Pancreas (tissue), 10 donors: ENCODE measurements around the gene MMP12. TPM values are rescaled to one million over a fixed set of nuclear protein-coding genes. Genes with fewer than 3 reads are reported as not detected.

Experiments
- ATAC-seq, 4 donors: fragments of 200-7000 bp; cut with Tn5 transposase; one replicate each; pipeline versions ENCODE4 v1.8.0 to v1.9.1; 2020; ENCODE audit warnings: mild to moderate bottlenecking in 4 of 4, moderate library complexity in 4 of 4
- DNase-seq, 6 donors: peaks; one replicate each; pipeline ENCODE4 v3.0.0-alpha.2; 2020
- FAIRE-seq: peaks from 2 replicates; lab custom pipeline; 2012; peaks lifted over from hg19 to GRCh38; lab: Jason Lieb, UNC
- H3K27ac ChIP-seq, 4 donors: fragments of 200-600 bp; sonication (generic); 1 replicate in 3 of 4; 2 replicates in 1 of 4; pipeline versions ENCODE4 v1.5.0 to v1.8.0; 2020
- H3K27me3 ChIP-seq, 4 donors: fragments of 200-600 bp; one replicate each; pipeline ENCODE4 v1.8.0; 2021
- H3K36me3 ChIP-seq, 3 donors: fragments of 200-600 bp; sonication (generic) in 1 of 3; one replicate each; pipeline versions ENCODE4 v1.5.0 to v1.8.0; 2020 to 2021
- H3K4me1 ChIP-seq, 3 donors: fragments of 200-600 bp; one replicate each; pipeline ENCODE4 v1.8.0; 2021
- H3K4me3 ChIP-seq, 4 donors: fragments of 200-600 bp; sonication (generic) in 2 of 4; one replicate each; pipeline versions ENCODE4 v1.5.0 to v1.8.0; 2020 to 2021
- H3K9me3 ChIP-seq, 4 donors: fragments of 200-600 bp; one replicate each; pipeline ENCODE4 v1.8.0; 2021
- CTCF ChIP-seq, 4 donors: fragments of 200-600 bp; sonication (generic) in 3 of 4; IDR thresholded peaks; one replicate each; pipeline versions ENCODE4 v1.5.0 to v1.8.0; 2021; ENCODE audit warnings: antibody characterized with exemption in 4 of 4
- WGBS, 2 donors: extraction: QIAGEN DNeasy Blood & Tissue Kit; methylation state at CpG; one replicate each; pipeline ENCODE4 v1.1.7; 2013; 5-methylcytosine and 5-hydroxymethylcytosine counted together
- intact Hi-C, 3 donors: fragments of 100-400 bp; cut with DNase I; formaldehyde crosslinking; loops; one replicate each; pipeline versions ENCODE4 v1.11.1 to v1.14.2; 2022
- polyA plus RNA-seq, 2 donors: library from polyadenylated mRNA; stranded (reverse); fragments of 200-250 nt; gene quantifications; one replicate each; pipeline ENCODE4 v1.2.3, GENCODE V29; 2013
- total RNA-seq, 6 donors: library from RNA; stranded (reverse); fragmentation: NEBNext Ultra II Directional in 4 of 6; extraction: Animal tissue kit (Norgen Biotek cat#: 25700) in 4 of 6; gene quantifications; one replicate each; pipeline versions ENCODE4 v1.2.1 to v1.2.4, GENCODE V29; 2021 to 2023
- donor health status: healthy with polysubstance abuse.
- donor health status: DM: no; HTN: no; CAD: no; lungs with moderate emphysema.
- donor health status: DM: no; HTN: no; CAD: no.
- donor health status: control.
- donor health status: control.
- donor health status: Bipolar disorder and iron deficiency.
- donor health status: DM: yes; HTN: yes; CAD: no.
- donor health status: DM: no; HTN: no; CAD: no.
- donor health status: DM: no; HTN: no; CAD: no.
- donor health status: DM: yes; HTN: yes; CAD: no.

Gene MMP12
- total and polyA plus RNA-seq, 8 donors: 0.12 to 0.19 TPM; not detected in 6

- FAIRE-seq (no peak), DNase-seq (no peak), ATAC-seq (no peak)
- Histone ChIP-seq H3K27me3 (no peaks in the 10 kb centered on the region), H3K9me3 (no peaks in the 10 kb centered on the region), H3K4me1 (no peaks in the 10 kb centered on the region), H3K36me3 (no peaks in the 10 kb centered on the region), H3K4me3 (no peak overlapping the region), H3K27ac (no peak overlapping the region)
- intact Hi-C loops: no loop called here
- no peak for TF ChIP-seq CTCF (IDR thresholded peaks at IDR 0.05)
- 91 to 100% methylated on average over 1 of the region's 1 CpG for WGBS, 2 donors
These were observed 17.0 kb upstream of the MMP12 start for GRCh38 chr11:102891736-102892135.

GRCh38 chr11:102886999-102887398 is 12.2 kb upstream of the MMP12 start:
- FAIRE-seq (no peak), DNase-seq (no peak), ATAC-seq (no peak)
- intact Hi-C loops: no loop called here
- Histone ChIP-seq H3K27me3 (no peaks in the 10 kb centered on the region), H3K36me3 (no peaks in the 10 kb centered on the region), H3K9me3 (no peaks in the 10 kb centered on the region), H3K4me1 (no peaks in the 10 kb centered on the region), H3K27ac (no peak overlapping the region), H3K4me3 (no peak overlapping the region)
- TF ChIP-seq CTCF (IDR thresholded peaks at IDR 0.05): no peak
- WGBS, 2 donors: 63 to 80% methylated on average over 6 of the region's 6 CpGs

- 58 to 84% methylated on average over 3 of the region's 3 CpGs for WGBS, 2 donors
- Histone ChIP-seq H3K27me3 (no peaks in the 10 kb centered on the region), H3K36me3 (no peaks in the 10 kb centered on the region), H3K4me3 (no peak overlapping the region), H3K4me1 (no peaks in the 10 kb centered on the region), H3K27ac (no peak overlapping the region), H3K9me3 (no peaks in the 10 kb centered on the region)
- FAIRE-seq: no peak
- TF ChIP-seq CTCF (IDR thresholded peaks at IDR 0.05): no peak
- ATAC-seq: no peak
- intact Hi-C loops: no loop called here
- DNase-seq: no peak
These were observed 8.4 kb upstream of the MMP12 start for GRCh38 chr11:102883141-102883540.

- FAIRE-seq (no peak), ATAC-seq (peak in 2 of 4 donors; percentile 62 to 71), DNase-seq (no peak)
- no peaks in the 10 kb centered on the region for H3K36me3 ChIP-seq
- intact Hi-C loops: no loop called here
- H3K4me3 ChIP-seq: no peak overlapping the region
- WGBS, 2 donors: 66 to 73% methylated on average over 4 of the region's 4 CpGs
- H3K27ac ChIP-seq: no peak overlapping the region
- H3K4me1 ChIP-seq: no peaks in the 10 kb centered on the region
- no peaks in the 10 kb centered on the region for H3K27me3 ChIP-seq
- TF ChIP-seq CTCF (IDR thresholded peaks at IDR 0.05): no peak
- H3K9me3 ChIP-seq: no peaks in the 10 kb centered on the region
These were observed 7.7 kb upstream of the MMP12 start for GRCh38 chr11:102882389-102883024.

GRCh38 chr11:102879801-102880200 is 5.0 kb upstream of the MMP12 start:
- ATAC-seq (peak in 1 of 4 donors; percentile 32), DNase-seq (no peak), FAIRE-seq (no peak)
- no peak overlapping the region for H3K4me3 ChIP-seq
- intact Hi-C loops: no loop called here
- H3K27ac ChIP-seq: no peak overlapping the region
- H3K4me1 ChIP-seq: no peaks in the 10 kb centered on the region
- no peaks in the 10 kb centered on the region for H3K9me3 ChIP-seq
- no peak for TF ChIP-seq CTCF (IDR thresholded peaks at IDR 0.05)
- no peaks in the 10 kb centered on the region for H3K27me3 ChIP-seq
- 77 to 83% methylated on average over 5 of the region's 5 CpGs for WGBS, 2 donors
- no peaks in the 10 kb centered on the region for H3K36me3 ChIP-seq
